Measurements from ENCODE around the gene FBXO21.

DNA sequence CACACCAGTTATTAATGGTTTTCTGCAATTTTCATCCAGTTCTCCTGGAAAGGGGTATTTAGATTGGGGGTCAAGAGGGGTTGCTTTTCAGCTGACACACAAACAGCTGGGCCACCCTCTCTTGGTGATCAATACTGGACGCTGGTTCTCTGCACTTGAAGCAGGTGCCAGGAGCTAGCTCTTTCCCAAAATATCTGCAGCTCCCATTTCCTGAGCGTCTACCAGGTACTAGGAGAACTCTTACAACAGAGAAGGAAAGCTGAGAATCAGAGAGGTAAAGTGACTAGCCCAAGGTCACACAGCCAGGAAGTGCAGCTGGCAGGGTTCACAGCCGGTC is 92.3 kb downstream of the FBXO21 start:
- no peak for TF ChIP-seq CTCF (IDR thresholded peaks at IDR 0.05)
- no peak for TF ChIP-seq POLR2AphosphoS5 (IDR thresholded peaks at IDR 0.05)

All from stomach (tissue), 4 donors.